Ishikawa (cell line): ENCODE data around the gene SLC25A40.

Source experiments
- RAD21 ChIP-seq: IDR thresholded peaks from 2 replicates; pipeline ENCODE4 v1.6.1; 2012; ENCODE audit warnings: low read depth
- YY1 ChIP-seq: IDR thresholded peaks from 2 replicates; pipeline ENCODE4 v1.6.1; 2012; ENCODE audit warnings: low read depth
- TF ChIP-seq, protein P1 (sequence below): IDR thresholded peaks from 2 replicates; pipeline ENCODE4 v1.6.1; 2012; ENCODE audit warnings: low read depth, mild to moderate bottlenecking

DNA sequence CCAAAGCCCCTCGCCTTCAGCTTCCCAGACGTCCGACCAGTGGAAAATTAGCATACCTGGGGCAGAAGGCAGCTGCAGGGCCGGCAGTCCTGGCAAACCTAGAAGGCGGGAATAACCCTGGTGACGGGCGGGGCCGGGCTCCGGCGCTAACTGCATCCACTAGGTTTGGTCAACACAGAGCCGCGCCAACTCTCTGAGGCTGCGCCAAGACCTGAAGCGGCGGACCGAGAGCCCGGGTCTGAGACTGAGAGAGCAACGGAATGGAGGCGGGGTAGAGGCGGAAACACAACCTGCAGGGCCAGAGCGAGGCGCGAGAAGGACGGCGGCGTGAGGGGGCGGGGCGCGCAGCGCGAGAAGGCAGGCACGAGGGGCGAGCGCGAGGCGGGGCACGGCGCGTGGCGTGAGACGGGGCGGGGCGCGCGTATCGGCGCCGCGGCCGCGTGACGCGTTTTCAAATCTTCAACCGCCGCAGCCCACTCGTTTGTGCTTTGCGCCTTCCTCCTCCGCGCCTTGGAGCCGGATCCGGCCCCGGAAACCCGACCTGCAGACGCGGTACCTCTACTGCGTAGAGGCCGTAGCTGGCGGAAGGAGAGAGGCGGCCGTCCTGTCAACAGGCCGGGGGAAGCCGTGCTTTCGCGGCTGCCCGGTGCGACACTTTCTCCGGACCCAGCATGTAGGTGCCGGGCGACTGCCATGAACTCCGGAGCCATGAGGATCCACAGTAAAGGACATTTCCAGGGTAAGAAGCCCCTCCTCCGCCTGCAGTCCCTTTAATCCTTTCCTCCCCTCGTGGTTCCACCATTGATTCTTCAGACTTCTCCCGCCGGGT is at the start of gene SLC25A40, which contains the start of gene DBF4:
- TF ChIP-seq YY1 (peak; percentile 31), RAD21 (no peak)
- TF ChIP-seq, protein P1, sequence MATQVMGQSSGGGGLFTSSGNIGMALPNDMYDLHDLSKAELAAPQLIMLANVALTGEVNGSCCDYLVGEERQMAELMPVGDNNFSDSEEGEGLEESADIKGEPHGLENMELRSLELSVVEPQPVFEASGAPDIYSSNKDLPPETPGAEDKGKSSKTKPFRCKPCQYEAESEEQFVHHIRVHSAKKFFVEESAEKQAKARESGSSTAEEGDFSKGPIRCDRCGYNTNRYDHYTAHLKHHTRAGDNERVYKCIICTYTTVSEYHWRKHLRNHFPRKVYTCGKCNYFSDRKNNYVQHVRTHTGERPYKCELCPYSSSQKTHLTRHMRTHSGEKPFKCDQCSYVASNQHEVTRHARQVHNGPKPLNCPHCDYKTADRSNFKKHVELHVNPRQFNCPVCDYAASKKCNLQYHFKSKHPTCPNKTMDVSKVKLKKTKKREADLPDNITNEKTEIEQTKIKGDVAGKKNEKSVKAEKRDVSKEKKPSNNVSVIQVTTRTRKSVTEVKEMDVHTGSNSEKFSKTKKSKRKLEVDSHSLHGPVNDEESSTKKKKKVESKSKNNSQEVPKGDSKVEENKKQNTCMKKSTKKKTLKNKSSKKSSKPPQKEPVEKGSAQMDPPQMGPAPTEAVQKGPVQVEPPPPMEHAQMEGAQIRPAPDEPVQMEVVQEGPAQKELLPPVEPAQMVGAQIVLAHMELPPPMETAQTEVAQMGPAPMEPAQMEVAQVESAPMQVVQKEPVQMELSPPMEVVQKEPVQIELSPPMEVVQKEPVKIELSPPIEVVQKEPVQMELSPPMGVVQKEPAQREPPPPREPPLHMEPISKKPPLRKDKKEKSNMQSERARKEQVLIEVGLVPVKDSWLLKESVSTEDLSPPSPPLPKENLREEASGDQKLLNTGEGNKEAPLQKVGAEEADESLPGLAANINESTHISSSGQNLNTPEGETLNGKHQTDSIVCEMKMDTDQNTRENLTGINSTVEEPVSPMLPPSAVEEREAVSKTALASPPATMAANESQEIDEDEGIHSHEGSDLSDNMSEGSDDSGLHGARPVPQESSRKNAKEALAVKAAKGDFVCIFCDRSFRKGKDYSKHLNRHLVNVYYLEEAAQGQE, result no peak
